ENCODE data around the gene CRB1.

The CRB1 gene

DNA sequence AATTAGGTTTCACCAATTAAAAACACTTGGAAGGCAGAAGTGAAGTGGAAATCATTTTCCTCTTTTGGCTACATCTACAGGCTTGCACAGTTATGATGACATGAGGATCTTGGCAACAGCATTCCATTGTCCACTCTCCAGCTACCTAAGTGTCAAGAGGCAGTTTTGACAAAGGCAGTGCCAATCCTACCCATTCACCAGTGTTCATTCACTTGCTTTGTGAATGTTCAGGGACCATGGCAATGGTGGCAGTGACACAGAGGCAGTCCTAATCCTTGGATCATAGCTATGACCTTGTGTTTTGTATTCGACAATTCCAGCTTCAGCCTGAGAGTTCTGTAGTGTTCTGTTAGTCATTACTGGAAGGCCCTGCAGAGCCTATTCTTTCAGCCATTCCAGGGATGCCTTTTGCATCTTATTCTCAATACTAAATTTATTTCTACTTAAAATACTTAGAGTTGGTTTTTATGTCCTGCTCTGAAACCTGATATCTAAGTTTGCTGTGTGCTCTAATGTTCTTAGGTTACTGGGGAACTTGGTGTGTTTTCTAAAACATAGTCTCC, 36.7 kb downstream of the CRB1 start:
- TF ChIP-seq, protein P1, sequence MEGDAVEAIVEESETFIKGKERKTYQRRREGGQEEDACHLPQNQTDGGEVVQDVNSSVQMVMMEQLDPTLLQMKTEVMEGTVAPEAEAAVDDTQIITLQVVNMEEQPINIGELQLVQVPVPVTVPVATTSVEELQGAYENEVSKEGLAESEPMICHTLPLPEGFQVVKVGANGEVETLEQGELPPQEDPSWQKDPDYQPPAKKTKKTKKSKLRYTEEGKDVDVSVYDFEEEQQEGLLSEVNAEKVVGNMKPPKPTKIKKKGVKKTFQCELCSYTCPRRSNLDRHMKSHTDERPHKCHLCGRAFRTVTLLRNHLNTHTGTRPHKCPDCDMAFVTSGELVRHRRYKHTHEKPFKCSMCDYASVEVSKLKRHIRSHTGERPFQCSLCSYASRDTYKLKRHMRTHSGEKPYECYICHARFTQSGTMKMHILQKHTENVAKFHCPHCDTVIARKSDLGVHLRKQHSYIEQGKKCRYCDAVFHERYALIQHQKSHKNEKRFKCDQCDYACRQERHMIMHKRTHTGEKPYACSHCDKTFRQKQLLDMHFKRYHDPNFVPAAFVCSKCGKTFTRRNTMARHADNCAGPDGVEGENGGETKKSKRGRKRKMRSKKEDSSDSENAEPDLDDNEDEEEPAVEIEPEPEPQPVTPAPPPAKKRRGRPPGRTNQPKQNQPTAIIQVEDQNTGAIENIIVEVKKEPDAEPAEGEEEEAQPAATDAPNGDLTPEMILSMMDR (IDR thresholded peaks at IDR 0.05), result no peak

DNA sequence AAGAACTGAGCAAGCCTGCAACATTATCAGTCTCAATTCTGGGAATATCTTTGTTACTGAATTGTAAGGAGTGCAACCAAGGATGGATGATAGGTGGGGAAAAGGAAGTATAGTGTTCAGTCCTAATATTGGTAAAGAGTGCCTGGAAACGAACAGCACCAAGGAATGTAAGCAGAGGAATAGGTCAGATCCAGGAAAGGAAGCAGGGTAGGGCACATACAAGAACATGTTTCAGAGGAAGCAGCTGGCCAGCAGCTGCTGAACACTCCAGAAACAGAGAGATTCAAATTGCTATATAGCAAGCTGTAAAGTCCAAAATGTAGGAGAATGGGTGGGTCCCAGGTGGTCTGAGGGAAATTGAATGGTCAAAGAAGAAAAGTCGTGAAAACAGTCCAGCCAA, 37.9 kb downstream of the CRB1 start:
- TF ChIP-seq, protein P1 (IDR thresholded peaks at IDR 0.05), result no peak

DNA sequence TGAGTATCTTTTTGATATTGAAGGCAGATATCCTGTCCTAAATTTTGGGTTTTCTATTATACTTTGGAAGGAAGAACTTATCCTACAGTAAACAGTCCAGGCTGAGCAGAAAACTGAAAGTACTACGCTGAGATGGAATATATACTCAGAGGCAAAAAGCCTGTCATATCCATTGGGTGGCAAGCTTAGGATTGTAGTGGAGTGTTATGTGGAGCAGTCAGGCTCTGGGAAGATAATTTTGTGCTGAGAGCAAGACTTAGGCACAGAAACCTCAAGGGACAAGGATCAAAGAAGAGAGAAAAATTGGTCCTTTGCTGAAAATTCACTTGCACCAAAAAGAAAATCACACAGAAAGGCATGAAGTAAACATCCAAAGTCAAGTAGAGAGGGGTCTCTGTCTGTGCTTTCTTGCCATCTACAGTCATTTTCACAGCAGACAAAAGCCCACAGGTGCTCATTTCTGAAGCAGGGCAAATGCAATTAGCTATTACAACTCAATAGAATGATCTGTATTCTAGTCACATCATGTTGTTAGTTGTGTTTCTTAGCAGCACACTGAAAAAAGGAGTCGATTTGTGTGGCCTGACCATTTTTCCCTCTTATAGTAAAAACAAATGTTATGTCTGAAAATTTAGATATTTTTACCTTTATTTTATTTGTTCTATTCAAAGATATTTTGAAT, 38.5 kb downstream of the CRB1 start:
- TF ChIP-seq, protein P1 (IDR thresholded peaks at IDR 0.05), result no peak

DNA sequence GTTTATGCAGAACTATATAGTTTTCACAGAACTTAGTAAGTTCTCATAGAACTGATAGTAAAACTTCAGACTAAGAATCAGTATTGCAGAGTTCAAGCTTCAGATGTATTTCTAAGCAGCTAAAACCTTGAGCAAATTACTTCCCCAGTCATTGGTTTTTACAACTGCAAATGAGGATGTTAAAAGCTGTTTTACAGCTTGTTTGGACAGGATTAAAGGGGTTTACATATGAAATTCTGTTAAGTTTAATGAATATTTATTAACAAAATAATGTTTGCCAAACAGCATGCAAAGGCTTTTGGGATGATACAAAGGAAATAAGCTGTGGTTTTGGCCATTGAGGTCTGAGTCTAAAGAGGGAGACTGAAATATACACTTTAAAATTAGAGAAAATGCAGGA, 39.1 kb downstream of the CRB1 start:
- TF ChIP-seq, protein P1 (IDR thresholded peaks at IDR 0.05), result no peak

DNA sequence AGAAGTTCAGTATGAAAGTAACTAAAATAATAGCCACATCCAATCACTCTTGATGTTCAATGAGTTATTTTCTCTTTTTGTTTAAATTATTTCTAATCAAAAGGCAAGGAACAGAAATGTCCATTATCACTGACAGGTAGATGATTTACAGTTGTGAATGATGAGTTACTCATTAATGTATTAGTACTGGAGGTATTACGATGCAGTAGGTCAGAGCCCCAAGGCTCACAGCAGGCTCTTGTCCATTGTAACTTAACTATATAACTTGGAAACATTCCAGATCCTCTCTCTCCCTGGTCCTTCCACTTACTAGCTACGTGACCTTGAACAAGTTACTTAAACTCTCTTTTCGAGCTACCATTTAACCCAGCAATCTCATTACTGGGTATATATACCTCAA, 39.5 kb downstream of the CRB1 start:
- TF ChIP-seq, protein P1 (IDR thresholded peaks at IDR 0.05), result no peak

DNA sequence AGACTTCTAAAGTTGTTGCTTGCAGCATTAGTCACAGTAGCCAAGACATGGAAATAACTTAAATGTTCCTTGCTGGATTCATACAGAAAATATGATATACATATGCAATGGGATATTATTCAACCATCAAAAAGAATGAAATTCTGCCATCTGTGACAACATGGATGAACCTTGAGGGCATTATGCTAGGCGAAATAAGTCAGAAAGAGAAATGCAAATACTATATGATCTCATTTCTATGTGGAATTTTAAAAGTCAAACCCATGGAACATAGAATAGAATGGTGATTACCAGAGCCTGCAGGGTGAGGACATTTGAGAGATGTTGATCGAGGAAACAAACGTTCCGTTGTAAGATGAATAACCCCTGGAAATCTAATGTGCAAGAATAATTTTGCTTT, 43.0 kb downstream of the CRB1 start:
- TF ChIP-seq, protein P1 (IDR thresholded peaks at IDR 0.05), result no peak

DNA sequence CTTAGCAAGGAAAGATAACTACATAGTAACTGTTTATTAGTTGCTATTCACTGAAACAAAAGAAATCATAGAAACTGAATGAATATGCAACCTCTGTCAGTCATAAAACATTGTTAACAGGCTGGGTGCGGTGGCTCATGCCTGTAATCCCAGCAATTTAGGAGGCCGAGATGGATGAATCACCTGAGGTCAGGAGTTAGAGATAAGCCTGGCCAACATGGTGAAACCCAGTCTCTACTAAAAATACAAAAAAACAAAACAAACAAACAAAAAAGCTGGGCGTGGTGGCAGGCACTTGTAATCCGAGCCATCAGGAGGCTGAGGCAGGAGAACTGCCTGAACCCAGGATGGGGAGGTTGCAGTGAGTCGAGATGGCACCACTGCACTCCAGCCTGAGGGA, 44.1 kb downstream of the CRB1 start:
- TF ChIP-seq, protein P1 (IDR thresholded peaks at IDR 0.05), result no peak

Measured in LNCAP (cell line).